ENCODE results near the gene ATXN1. TPM values are rescaled to one million over a fixed set of nuclear protein-coding genes. Genes with fewer than 3 reads are reported as not detected.
A peak's percentile ranks its signal among the peaks of the same experiment; 100 is the strongest.

The ATXN1 gene
- total RNA-seq, 4 donors from 2014 or later: 21.0 to 102 (median 51.1) TPM

GRCh38 chr6:16782278-16782677 lies 21.0 kb upstream of the ATXN1 start:
- intact Hi-C loops (cut with DNase I; ENCODE audit: low total_unique reads): no loop called here

DNA sequence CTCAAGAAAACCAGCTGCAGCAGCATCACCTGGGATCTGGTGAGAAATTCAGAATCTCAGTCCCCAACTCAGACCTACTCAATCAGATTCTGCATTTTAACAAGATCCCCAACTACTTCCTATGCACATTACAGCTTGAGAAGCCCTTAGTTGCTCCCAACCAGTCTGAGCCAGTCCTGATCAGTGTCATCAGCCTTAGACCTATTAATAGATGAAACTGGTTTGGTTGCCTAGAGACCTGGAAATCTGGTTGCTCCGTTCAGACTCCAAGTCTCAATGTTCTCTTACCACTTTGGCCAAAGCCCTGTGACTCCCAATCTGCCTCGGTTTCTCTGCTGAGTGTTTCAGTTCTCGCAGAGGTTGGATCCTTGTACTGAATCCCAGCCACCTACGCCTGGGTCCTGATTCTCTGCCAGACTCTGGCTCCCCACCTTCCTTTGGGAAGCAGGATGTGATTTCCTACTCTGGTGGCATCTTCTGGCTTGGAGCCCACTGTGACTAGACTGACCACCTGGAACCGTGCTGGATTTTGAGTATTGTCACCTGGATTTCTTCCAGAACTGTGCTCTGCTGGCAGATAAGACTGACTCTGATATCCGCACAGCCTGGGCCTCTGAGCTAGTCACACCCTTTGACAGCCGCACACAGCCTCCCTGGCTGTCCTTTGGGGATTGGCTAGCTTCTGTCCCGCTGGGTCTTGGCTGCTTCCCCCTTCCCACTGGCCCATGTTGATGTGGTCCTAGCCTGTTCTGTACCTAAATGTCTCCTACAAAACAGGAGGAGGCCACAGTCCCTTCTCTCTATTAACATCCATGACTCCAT lies 20.3 kb upstream of the ATXN1 start:
- DNase-seq: no peak
- intact Hi-C loops (cut with DNase I; ENCODE audit: low total_unique reads): no loop called here
- H3K4me1 ChIP-seq: no peaks in the 10 kb centered on the region
- no peak overlapping the region for H3K27ac ChIP-seq
- no peak overlapping the region for H3K4me3 ChIP-seq
- TF ChIP-seq POLR2A (IDR thresholded peaks at IDR 0.05): no peak
- TF ChIP-seq, protein P1, sequence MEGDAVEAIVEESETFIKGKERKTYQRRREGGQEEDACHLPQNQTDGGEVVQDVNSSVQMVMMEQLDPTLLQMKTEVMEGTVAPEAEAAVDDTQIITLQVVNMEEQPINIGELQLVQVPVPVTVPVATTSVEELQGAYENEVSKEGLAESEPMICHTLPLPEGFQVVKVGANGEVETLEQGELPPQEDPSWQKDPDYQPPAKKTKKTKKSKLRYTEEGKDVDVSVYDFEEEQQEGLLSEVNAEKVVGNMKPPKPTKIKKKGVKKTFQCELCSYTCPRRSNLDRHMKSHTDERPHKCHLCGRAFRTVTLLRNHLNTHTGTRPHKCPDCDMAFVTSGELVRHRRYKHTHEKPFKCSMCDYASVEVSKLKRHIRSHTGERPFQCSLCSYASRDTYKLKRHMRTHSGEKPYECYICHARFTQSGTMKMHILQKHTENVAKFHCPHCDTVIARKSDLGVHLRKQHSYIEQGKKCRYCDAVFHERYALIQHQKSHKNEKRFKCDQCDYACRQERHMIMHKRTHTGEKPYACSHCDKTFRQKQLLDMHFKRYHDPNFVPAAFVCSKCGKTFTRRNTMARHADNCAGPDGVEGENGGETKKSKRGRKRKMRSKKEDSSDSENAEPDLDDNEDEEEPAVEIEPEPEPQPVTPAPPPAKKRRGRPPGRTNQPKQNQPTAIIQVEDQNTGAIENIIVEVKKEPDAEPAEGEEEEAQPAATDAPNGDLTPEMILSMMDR (IDR thresholded peaks at IDR 0.05): no peak
- no peaks in the 10 kb centered on the region for H3K27me3 ChIP-seq
- no peaks in the 10 kb centered on the region for H3K9me3 ChIP-seq
- no peaks in the 10 kb centered on the region for H3K36me3 ChIP-seq

More at GRCh38 chr6:16782278-16782677, 21.0 kb upstream of the ATXN1 start:
- Histone ChIP-seq H3K36me3 (no peaks in the 10 kb centered on the region), H3K4me1 (no peaks in the 10 kb centered on the region), H3K27me3 (no peaks in the 10 kb centered on the region), H3K9me3 (no peaks in the 10 kb centered on the region), H3K27ac (no peak overlapping the region), H3K4me3 (no peak overlapping the region)
- no peak for DNase-seq
- no peak for TF ChIP-seq POLR2A (IDR thresholded peaks at IDR 0.05)
- TF ChIP-seq, protein P1 (IDR thresholded peaks at IDR 0.05): no peak

GRCh38 chr6:16778521-16778920 lies 17.3 kb upstream of the ATXN1 start:
- no peaks in the 10 kb centered on the region for H3K27me3 ChIP-seq
- H3K36me3 ChIP-seq: no peaks in the 10 kb centered on the region
- intact Hi-C loops (cut with DNase I; ENCODE audit: low total_unique reads): no loop called here
- no peaks in the 10 kb centered on the region for H3K4me1 ChIP-seq
- H3K27ac ChIP-seq: no peak overlapping the region
- no peak for DNase-seq
- no peak for TF ChIP-seq POLR2A (IDR thresholded peaks at IDR 0.05)
- TF ChIP-seq, protein P1 (IDR thresholded peaks at IDR 0.05): no peak
- H3K4me3 ChIP-seq: no peak overlapping the region
- H3K9me3 ChIP-seq: no peaks in the 10 kb centered on the region

DNA sequence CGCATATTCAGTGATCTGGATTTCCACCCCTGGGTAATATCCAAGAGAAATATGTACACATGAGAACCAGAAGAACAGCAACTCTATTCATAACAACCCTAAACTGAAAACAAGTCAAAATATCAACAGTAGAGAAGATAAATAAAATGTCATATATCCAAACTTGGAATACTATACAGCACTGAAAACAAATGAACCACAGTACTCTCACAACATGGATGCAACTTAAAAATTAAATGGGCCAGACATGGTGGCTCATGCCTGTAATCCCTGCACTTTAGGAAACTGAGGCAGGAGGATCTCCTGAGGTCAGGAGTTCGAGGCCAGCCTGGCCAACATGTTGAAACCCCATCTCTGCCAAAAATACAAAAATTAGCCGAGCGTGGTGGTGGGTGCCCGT lies 16.5 kb upstream of the ATXN1 start:
- Histone ChIP-seq H3K4me1 (no peaks in the 10 kb centered on the region), H3K9me3 (no peaks in the 10 kb centered on the region), H3K27me3 (no peaks in the 10 kb centered on the region), H3K36me3 (no peaks in the 10 kb centered on the region), H3K27ac (no peak overlapping the region), H3K4me3 (no peak overlapping the region)
- intact Hi-C loops (cut with DNase I; ENCODE audit: low total_unique reads): no loop called here
- no peak for DNase-seq
- TF ChIP-seq, protein P1 (IDR thresholded peaks at IDR 0.05): no peak
- no peak for TF ChIP-seq POLR2A (IDR thresholded peaks at IDR 0.05)

DNA sequence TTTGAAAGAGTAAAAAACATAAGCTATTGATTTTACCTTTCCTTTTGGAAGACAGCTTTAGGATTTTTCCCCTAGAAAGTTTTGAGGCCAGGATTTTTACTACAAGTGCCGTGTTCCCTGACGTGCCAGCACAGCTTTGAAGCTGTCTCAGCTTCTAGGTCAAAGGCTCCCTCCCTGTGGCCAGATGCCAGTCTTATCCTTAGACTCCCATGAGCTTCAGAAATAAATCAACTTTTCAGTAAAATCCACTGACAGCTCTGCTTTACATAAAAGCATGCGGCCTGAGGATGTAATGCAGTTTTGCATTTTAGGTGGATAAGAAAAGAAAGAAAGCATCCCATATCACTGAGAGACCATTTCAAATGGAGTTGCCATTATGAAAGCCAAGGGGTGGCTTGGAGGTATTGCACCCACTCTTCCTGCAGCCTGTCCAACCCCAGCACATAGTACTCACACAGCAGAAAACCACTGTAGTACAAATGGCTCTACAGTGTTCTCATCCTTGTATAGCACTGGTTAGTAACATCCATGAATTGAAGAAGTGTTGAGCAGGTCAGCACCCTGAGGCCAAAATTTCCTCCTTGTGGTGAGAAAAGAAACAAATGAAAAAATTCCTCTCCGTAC lies 15.2 kb upstream of the ATXN1 start:
- H3K36me3 ChIP-seq: no peaks in the 10 kb centered on the region
- intact Hi-C loops (cut with DNase I; ENCODE audit: low total_unique reads): no loop called here

More for the DNA sequence above, 15.2 kb upstream of the ATXN1 start:
- Histone ChIP-seq H3K27me3 (no peaks in the 10 kb centered on the region), H3K27ac (peak overlapping the region in 1 of 2 donors; percentile 43), H3K9me3 (no peaks in the 10 kb centered on the region), H3K4me1 (no peaks in the 10 kb centered on the region), H3K4me3 (no peak overlapping the region)
- TF ChIP-seq, protein P1 (IDR thresholded peaks at IDR 0.05): peak in 1 of 4 experiments; percentile 9
- no peak for TF ChIP-seq POLR2A (IDR thresholded peaks at IDR 0.05)
- peak; percentile 26 to 45 for DNase-seq
